Bladder microvascular endothelial cell (primary cell): ENCODE data around the gene CKS1B. TPM values are rescaled to one million over a fixed set of nuclear protein-coding genes. Genes with fewer than 3 reads are reported as not detected.

Source experiments
- total RNA-seq: library from RNA; depleted of rRNA; stranded (reverse); fragments of >200 nt; gene quantifications from 2 replicates; pipeline ENCODE4 v1.2.3, GENCODE V29; 2014

The CKS1B gene
- total RNA-seq = 56.2 and 86.6 TPM in 2 replicates

GRCh38 chr1:154974102-154974807 lies at the start of gene CKS1B:
TSS of gene CKS1B (plus strand) at chr1:154974681. CDS start at chr1:154974746, 65 bp downstream.

GRCh38 chr1:154936555-154937084 lies 37.9 kb upstream of the CKS1B start, which contains the start of gene PMVK:
TSS of gene PMVK (minus strand) at chr1:154936719. CDS start at chr1:154936685, 34 bp downstream.

GRCh38 chr1:154955718-154956543 lies 18.6 kb upstream of the CKS1B start, which contains the start of gene PBXIP1:
TSS of gene PBXIP1 (minus strand) at chr1:154956099. CDS start at chr1:154953721, 2,378 bp downstream.

GRCh38 chr1:154961207-154962155 lies 13.0 kb upstream of the CKS1B start, which contains the start of gene PYGO2:
TSS of gene PYGO2 (minus strand) at chr1:154961782. CDS start at chr1:154961576, 206 bp downstream.

GRCh38 chr1:154970631-154971340 lies 3.7 kb upstream of the CKS1B start, which contains the start of gene SHC1:
TSS of gene SHC1 (minus strand) at chr1:154970747. CDS start at chr1:154970526, 221 bp downstream.

GRCh38 chr1:154982897-154983648 lies 8.6 kb downstream of the CKS1B start, which contains the start of gene FLAD1:
TSS of gene FLAD1 (plus strand) at chr1:154983344. CDS start at chr1:154983695, 351 bp downstream.

GRCh38 chr1:154993572-154994268 lies 19.2 kb downstream of the CKS1B start, which contains the start of gene LENEP:
TSS of gene LENEP (plus strand) at chr1:154993586. CDS start at chr1:154993608, 22 bp downstream.

GRCh38 chr1:155002464-155003226 lies 28.2 kb downstream of the CKS1B start, which contains the start of gene ZBTB7B:
TSS of gene ZBTB7B (plus strand) at chr1:155002802. CDS start at chr1:155014661, 11,859 bp downstream.

Other genes with a start within 250 kb of the CKS1B start
- 0.16 and 1.5 TPM in 2 replicates for gene KCNN3, start 104.4 kb upstream of the CKS1B start, total RNA-seq
- 8.6 and 10.6 TPM in 2 replicates for gene PMVK, start 38.0 kb upstream of the CKS1B start, total RNA-seq
- gene PBXIP1, start 18.6 kb upstream of the CKS1B start, total RNA-seq = 74.6 and 104 TPM in 2 replicates
- 7.7 and 18.3 TPM in 2 replicates for gene PYGO2, start 12.9 kb upstream of the CKS1B start, total RNA-seq
- 159 and 342 TPM in 2 replicates for gene SHC1, start 3.9 kb upstream of the CKS1B start, total RNA-seq
- 16.8 and 25.1 TPM in 2 replicates for gene FLAD1, start 8.7 kb downstream of the CKS1B start, total RNA-seq
- 0.76 TPM in 1 of 2 replicates, not detected in the other for gene LENEP, start 18.9 kb downstream of the CKS1B start, total RNA-seq
- 7.6 and 11.1 TPM in 2 replicates for gene ZBTB7B, start 28.1 kb downstream of the CKS1B start, total RNA-seq
- gene DCST2, start 59.1 kb downstream of the CKS1B start, total RNA-seq = under 0.01 and 0.13 TPM in 2 replicates
- gene DCST1, start 59.1 kb downstream of the CKS1B start, total RNA-seq = not detected in 2 replicates
- 241 and 324 TPM in 2 replicates for gene ADAM15, start 76.6 kb downstream of the CKS1B start, total RNA-seq
- 4.2 and 13.6 TPM in 2 replicates for gene EFNA4, start 89.1 kb downstream of the CKS1B start, total RNA-seq
- gene EFNA3, start 104.2 kb downstream of the CKS1B start, total RNA-seq = 1.3 and 1.8 TPM in 2 replicates
- 99.7 and 161 TPM in 2 replicates for gene EFNA1, start 153.2 kb downstream of the CKS1B start, total RNA-seq
- gene SLC50A1, start 161.2 kb downstream of the CKS1B start, total RNA-seq = 22.8 and 26.1 TPM in 2 replicates
- gene DPM3, start 165.8 kb downstream of the CKS1B start, total RNA-seq = 20.9 and 56.7 TPM in 2 replicates
- 96.2 and 98.4 TPM in 2 replicates for gene KRTCAP2, start 198.6 kb downstream of the CKS1B start, total RNA-seq
- 1.6 and 4.5 TPM in 2 replicates for gene TRIM46, start 199.2 kb downstream of the CKS1B start, total RNA-seq
- 9.4 and 18.5 TPM in 2 replicates for gene THBS3, start 233.2 kb downstream of the CKS1B start, total RNA-seq
- 30.3 and 31.6 TPM in 2 replicates for gene MTX1, start 234.0 kb downstream of the CKS1B start, total RNA-seq